Right atrium auricular region (tissue), 2 donors: ENCODE results near the gene FAM118A. TPM values are rescaled to one million over a fixed set of nuclear protein-coding genes. Genes with fewer than 3 reads are reported as not detected.

Experiments
- DNase-seq: peaks from one replicate; pipeline ENCODE4 v3.0.0-alpha.2; 2019; ENCODE audit warnings: low spot score
- H3K27ac ChIP-seq, 2 donors: fragments of 200-600 bp; sonication (generic); 1 replicate in 1 of 2; 2 replicates in 1 of 2; pipeline ENCODE4 v1.5.1; 2016 to 2019
- H3K27me3 ChIP-seq, 2 donors: fragments of 200-600 bp; sonication (generic); one replicate each; pipeline versions ENCODE4 v1.5.1 to v1.6.0; 2017 to 2019
- H3K36me3 ChIP-seq: fragments of 200-600 bp; sonication (generic); one replicate; pipeline ENCODE4 v1.5.1; 2016
- H3K4me1 ChIP-seq, 2 donors: fragments of 200-600 bp; sonication (generic); one replicate each; pipeline versions ENCODE4 v1.5.1 to v1.6.0; 2017 to 2019
- H3K4me3 ChIP-seq, 2 donors: fragments of 200-600 bp; sonication (generic); 1 replicate in 1 of 2; 2 replicates in 1 of 2; pipeline ENCODE4 v1.5.1; 2017 to 2019; ENCODE audit warnings: mild to moderate bottlenecking in 1 of 2, moderate library complexity in 1 of 2
- H3K9me3 ChIP-seq, 2 donors: fragments of 200-600 bp; sonication (generic); one replicate each; pipeline ENCODE4 v1.5.1; 2019
- total RNA-seq, 2 donors: library from RNA; depleted of rRNA; stranded (reverse); fragments of >200 nt; gene quantifications; one replicate each; pipeline ENCODE4 v1.1.0, GENCODE V29; 2016
- TF ChIP-seq, protein P1 (sequence below), 2 donors: fragments of 200-600 bp; sonication (generic); IDR thresholded peaks; one replicate each; pipeline ENCODE4 v1.5.1; 2019; ENCODE audit warnings: antibody characterized with exemption in 2 of 2

Gene FAM118A
- total RNA-seq, 2 donors from 2014 or later = 11.6 to 12.4 TPM

DNA sequence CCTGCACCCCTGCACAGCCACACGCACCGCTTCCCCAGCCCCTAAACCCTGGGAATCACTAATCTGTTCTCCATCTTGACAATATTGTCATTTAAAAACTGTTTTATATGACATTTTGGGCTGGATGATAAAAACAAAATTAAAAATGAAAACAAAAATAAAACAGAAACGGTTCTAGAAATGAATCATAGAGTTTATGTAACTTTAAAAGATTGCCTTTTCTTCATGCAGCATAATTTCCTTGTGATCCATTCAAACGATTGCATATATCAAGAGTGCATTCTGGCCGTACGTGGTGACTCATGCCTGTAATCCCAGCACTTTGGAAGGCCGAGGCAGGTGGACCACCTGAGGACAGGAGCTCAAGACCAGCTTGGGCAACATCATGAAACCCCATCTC lies 6.6 kb upstream of the FAM118A start:
- H3K4me1 ChIP-seq = no peaks in the 10 kb centered on the region
- H3K36me3 ChIP-seq = no peaks in the 10 kb centered on the region
- no peak overlapping the region for H3K4me3 ChIP-seq
- TF ChIP-seq, protein P1, sequence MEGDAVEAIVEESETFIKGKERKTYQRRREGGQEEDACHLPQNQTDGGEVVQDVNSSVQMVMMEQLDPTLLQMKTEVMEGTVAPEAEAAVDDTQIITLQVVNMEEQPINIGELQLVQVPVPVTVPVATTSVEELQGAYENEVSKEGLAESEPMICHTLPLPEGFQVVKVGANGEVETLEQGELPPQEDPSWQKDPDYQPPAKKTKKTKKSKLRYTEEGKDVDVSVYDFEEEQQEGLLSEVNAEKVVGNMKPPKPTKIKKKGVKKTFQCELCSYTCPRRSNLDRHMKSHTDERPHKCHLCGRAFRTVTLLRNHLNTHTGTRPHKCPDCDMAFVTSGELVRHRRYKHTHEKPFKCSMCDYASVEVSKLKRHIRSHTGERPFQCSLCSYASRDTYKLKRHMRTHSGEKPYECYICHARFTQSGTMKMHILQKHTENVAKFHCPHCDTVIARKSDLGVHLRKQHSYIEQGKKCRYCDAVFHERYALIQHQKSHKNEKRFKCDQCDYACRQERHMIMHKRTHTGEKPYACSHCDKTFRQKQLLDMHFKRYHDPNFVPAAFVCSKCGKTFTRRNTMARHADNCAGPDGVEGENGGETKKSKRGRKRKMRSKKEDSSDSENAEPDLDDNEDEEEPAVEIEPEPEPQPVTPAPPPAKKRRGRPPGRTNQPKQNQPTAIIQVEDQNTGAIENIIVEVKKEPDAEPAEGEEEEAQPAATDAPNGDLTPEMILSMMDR (IDR thresholded peaks at IDR 0.05) = no peak
- no peak for DNase-seq
- H3K9me3 ChIP-seq = no peaks in the 10 kb centered on the region
- H3K27me3 ChIP-seq = no peaks in the 10 kb centered on the region
- no peak overlapping the region for H3K27ac ChIP-seq

DNA sequence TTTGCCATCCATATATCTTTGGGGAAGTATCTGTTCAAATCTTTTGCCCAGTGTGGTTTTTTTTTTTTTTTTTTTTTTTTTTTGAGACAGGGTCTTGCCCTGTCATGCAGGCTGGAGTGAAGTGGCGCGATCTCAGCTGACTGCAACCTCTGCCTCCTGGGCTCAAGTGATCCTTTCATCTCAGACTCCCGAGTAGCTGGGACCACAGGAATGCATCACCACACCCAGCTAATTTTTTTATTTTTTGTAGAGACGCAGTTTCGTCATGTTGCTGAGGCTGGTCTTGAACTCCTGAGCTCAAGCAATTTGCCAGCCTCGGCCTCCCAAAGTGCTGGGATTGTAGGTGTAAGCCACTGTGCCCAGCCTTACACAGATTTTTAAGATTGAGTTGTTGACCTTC lies 4.8 kb upstream of the FAM118A start:
- Histone ChIP-seq H3K4me1 (peaks cover 0 to 6% of the 10 kb centered on the region in 2 donors), H3K27me3 (no peaks in the 10 kb centered on the region), H3K9me3 (no peaks in the 10 kb centered on the region), H3K36me3 (no peaks in the 10 kb centered on the region), H3K27ac (no peak overlapping the region), H3K4me3 (no peak overlapping the region)
- TF ChIP-seq, protein P1 (IDR thresholded peaks at IDR 0.05) = no peak
- DNase-seq = no peak

DNA sequence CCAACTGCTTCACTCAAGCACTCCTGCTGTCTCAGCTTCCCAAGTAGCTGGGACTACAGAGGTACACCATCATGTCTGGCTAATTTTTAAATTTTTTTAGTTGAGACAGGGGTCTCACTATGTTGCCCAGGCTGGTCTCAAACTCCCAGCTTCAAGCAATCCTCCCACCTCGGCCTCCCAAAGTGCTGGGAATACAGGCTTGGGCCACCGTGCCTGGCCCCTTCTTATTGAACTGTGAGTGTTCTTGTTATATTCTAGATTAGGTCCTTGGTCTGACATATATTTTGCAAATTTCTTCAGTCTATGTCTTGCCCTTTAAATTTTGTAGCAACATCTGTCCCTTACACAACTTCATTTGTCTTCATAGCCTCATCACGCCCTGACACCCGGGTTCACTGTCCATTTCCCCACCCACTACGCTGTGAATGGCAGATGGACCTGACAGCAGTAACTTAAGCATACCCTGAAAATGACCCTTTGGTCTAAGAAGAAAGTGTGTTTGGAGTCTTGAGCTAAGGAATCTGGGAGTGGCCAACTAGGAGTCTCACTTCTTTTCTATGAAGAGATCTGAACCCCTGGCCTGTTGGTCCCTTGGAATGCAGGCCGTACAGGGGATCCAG lies 4.2 kb upstream of the FAM118A start:
- H3K36me3 ChIP-seq = no peaks in the 10 kb centered on the region
- no peak for DNase-seq
- TF ChIP-seq, protein P1 (IDR thresholded peaks at IDR 0.05) = no peak

DNA sequence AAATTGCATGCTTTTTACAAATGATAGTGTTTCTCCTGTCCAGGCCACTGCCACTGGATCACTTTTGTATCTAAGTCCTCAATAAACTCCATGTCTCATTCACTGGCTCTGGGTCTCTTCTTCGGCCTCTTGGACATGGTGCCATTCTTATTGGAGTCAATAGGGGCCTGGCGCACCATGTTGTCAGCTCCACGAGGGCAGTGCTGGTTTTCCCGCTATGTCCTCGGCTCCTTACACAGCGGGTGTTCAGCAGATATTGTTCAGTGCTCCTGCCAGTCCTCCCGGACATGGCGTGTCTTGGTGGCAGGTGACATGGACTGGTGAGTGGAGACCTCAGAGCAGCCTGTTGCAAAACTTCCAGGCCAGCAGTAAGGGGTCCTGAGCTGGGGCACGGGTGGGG lies 3.6 kb upstream of the FAM118A start:
- Histone ChIP-seq H3K4me1 (peaks cover 0 to 16% of the 10 kb centered on the region in 2 donors), H3K4me3 (no peak overlapping the region), H3K27ac (no peak overlapping the region), H3K9me3 (no peaks in the 10 kb centered on the region), H3K36me3 (no peaks in the 10 kb centered on the region), H3K27me3 (no peaks in the 10 kb centered on the region)
- no peak for DNase-seq
- TF ChIP-seq, protein P1 (IDR thresholded peaks at IDR 0.05) = no peak

More for the DNA sequence above, 4.2 kb upstream of the FAM118A start:
- Histone ChIP-seq H3K4me3 (no peak overlapping the region), H3K9me3 (no peaks in the 10 kb centered on the region), H3K4me1 (peaks cover 0 to 10% of the 10 kb centered on the region in 2 donors), H3K27ac (no peak overlapping the region), H3K27me3 (no peaks in the 10 kb centered on the region)

DNA sequence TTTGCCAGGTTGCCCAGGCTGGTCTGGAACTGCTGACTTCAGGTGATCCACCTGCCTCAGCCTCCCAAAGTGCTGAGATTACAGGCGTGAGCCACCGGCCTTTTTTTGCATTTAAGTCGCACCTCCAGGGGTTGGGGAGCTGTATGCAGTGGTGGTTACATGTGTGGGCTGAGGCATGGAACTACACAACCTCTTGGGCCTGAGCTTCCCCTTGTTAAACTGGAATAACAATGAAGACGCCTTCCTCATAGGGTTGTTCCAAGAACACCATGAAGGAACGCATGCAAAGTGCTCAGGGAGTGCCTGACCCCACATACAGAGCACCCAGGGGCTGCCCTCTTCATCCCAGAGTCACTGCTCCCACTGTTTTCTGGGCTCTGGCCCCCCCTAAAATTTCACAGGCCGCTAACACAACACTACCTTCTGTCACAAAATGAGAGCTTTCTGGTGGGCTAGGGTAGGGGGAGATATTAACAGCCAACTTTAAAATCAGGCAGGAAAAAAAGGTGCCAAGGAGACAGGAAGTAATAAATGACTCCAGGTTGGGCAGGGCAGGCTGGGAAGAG lies 1.3 kb upstream of the FAM118A start:
- Histone ChIP-seq H3K4me3 (no peak overlapping the region), H3K4me1 (peaks cover 0 to 24% of the 10 kb centered on the region in 2 donors), H3K27me3 (no peaks in the 10 kb centered on the region), H3K27ac (no peak overlapping the region), H3K36me3 (no peaks in the 10 kb centered on the region), H3K9me3 (no peaks in the 10 kb centered on the region)
- TF ChIP-seq, protein P1 (IDR thresholded peaks at IDR 0.05) = no peak
- no peak for DNase-seq
